Right lobe of liver (tissue), 6 donors: Measurements from ENCODE around the gene DLG5. TPM values are rescaled to one million over a fixed set of nuclear protein-coding genes. Genes with fewer than 3 reads are reported as not detected.
A peak's percentile ranks its signal among the peaks of the same experiment; 100 is the strongest.

Experiments used
- ATAC-seq, 4 donors: fragments of 200-7000 bp; cut with Tn5 transposase; one replicate each; pipeline ENCODE4 v1.9.1; 2020; ENCODE audit warnings: mild to moderate bottlenecking in 4 of 4, moderate library complexity in 4 of 4
- DNase-seq, 3 donors: peaks; one replicate each; pipeline ENCODE4 v3.0.0-alpha.2; 2020
- H3K27ac ChIP-seq, 3 donors: fragments of 200-600 bp; one replicate each; pipeline ENCODE4 v1.8.0; 2022
- H3K27me3 ChIP-seq, 2 donors: fragments of 200-600 bp; one replicate each; pipeline ENCODE4 v1.8.0; 2022
- H3K36me3 ChIP-seq, 4 donors: fragments of 200-600 bp; sonication (generic) in 1 of 4; one replicate each; pipeline versions ENCODE4 v1.5.1 to v1.8.0; 2017 to 2022; ENCODE audit warnings: control low read depth in 1 of 4
- H3K4me1 ChIP-seq, 4 donors: fragments of 200-600 bp; sonication (generic) in 1 of 4; one replicate each; pipeline versions ENCODE4 v1.5.1 to v1.8.0; 2017 to 2022; ENCODE audit warnings: control low read depth in 1 of 4
- H3K4me3 ChIP-seq, 3 donors: fragments of 200-600 bp; one replicate each; pipeline ENCODE4 v1.8.0; 2022
- H3K9me3 ChIP-seq, 4 donors: fragments of 200-600 bp; sonication (generic) in 1 of 4; one replicate each; pipeline versions ENCODE4 v1.5.1 to v1.8.0; 2017 to 2022; ENCODE audit warnings: control low read depth in 1 of 4
- POLR2A ChIP-seq: fragments of 450-650 bp; IDR thresholded peaks from one replicate; pipeline ENCODE4 v1.6.1; 2017; ENCODE audit warnings: antibody characterized with exemption, mild to moderate bottlenecking
- WGBS: methylation state at CpG from one replicate; pipeline ENCODE4 v1.1.6; 2018; ENCODE audit warnings: low coverage, low lambda C conversion rate; ENCODE audit not compliant: insufficient coverage; ENCODE audit errors: missing lambda C conversion rate; 5-methylcytosine and 5-hydroxymethylcytosine counted together
- intact Hi-C, 2 donors: fragments of 100-400 bp; cut with DNase I; formaldehyde crosslinking; loops; one replicate each; pipeline versions ENCODE4 v1.11.2 to v1.14.1; 2022
- total RNA-seq, 6 experiments: library from RNA; depleted of rRNA in 2 of 6; stranded (reverse); fragments of >200 nt in 2 of 6; fragmentation: NEBNext Ultra II Directional in 3 of 6; extraction: Animal tissue kit (Norgen Biotek cat#: 25700) in 3 of 6; gene quantifications; one replicate each; pipeline versions ENCODE4 v1.1.0 to v1.2.4, GENCODE V29; 2016 to 2023
- TF ChIP-seq, protein P1 (sequence below), 4 donors: fragments of 200-600 bp in 3 of 4; fragments of 450-650 bp in 1 of 4; IDR thresholded peaks; one replicate each; pipeline versions ENCODE4 v1.5.1 to v1.8.0; 2016 to 2022; ENCODE audit warnings: antibody characterized with exemption in 4 of 4, mild to moderate bottlenecking in 2 of 4
- donor health status: DM: no; HTN: yes; CAD: no.
- donor health status: DM: no; HTN: no; CAD: no.
- donor health status: DM: no; HTN: no; CAD: no.
- donor health status: DM: no; HTN: yes; CAD: no.
- donor health status: DM: no; HTN: yes; CAD: no.

Gene DLG5
- total RNA-seq, 6 experiments from 2014 or later = 5.6 to 8.8 (median 7.6) TPM

DNA sequence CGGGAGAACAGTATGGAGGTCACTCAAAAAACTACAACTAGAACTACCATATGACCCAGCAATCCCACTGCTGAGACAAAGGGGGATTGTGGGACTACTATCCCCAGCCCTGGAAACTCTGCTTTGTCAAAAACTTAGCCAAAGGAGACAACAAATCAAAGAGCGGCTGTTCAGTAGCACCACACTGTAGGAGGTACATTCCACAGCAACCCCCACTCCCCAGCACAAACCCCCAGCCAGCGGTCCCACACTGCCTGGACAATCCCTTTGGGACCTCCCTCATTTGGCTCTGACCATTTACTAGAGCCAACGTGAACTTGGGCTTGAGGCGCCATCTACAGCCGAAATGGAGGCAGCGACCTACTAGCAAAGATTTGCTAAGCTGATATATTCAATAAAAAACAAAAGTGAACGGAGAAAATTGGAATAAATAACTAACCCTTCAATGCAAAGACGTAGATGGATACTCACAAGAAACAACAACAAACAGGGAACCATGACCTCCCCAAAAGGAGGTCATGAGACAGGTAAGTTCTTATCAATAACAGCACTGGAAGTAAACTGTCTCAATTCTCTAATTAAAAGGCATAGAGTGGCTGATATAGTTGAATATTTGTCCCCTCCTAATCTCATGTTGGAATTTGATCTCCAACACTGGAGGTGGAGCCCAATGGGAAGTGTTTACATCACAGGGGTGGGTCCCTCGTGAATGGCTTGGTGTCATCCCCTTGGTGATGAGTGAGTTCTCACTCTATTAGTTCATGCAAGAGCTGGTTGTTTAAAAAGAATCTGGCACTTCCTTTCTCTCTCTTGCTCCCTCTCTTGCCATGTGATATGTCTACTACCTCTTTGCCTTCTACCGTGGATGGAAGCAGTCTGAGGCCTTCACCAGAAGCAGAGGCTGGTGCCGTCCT lies 170.0 kb downstream of the DLG5 start:
- no peaks in the 10 kb centered on the region for H3K36me3 ChIP-seq
- H3K4me3 ChIP-seq = no peak overlapping the region
- H3K9me3 ChIP-seq = no peaks in the 10 kb centered on the region
- 33% methylated on average over 11 of the region's 12 CpGs for WGBS
- intact Hi-C loops = no loop called here
- no peak overlapping the region for H3K27ac ChIP-seq
- peak in 3 of 4 donors; percentile 37 to 65 (median 45) for ATAC-seq
- no peak for TF ChIP-seq POLR2A
- TF ChIP-seq, protein P1, sequence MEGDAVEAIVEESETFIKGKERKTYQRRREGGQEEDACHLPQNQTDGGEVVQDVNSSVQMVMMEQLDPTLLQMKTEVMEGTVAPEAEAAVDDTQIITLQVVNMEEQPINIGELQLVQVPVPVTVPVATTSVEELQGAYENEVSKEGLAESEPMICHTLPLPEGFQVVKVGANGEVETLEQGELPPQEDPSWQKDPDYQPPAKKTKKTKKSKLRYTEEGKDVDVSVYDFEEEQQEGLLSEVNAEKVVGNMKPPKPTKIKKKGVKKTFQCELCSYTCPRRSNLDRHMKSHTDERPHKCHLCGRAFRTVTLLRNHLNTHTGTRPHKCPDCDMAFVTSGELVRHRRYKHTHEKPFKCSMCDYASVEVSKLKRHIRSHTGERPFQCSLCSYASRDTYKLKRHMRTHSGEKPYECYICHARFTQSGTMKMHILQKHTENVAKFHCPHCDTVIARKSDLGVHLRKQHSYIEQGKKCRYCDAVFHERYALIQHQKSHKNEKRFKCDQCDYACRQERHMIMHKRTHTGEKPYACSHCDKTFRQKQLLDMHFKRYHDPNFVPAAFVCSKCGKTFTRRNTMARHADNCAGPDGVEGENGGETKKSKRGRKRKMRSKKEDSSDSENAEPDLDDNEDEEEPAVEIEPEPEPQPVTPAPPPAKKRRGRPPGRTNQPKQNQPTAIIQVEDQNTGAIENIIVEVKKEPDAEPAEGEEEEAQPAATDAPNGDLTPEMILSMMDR (IDR thresholded peaks at IDR 0.05) = peak; percentile 25 to 54 (median 34)
- H3K27me3 ChIP-seq = no peaks in the 10 kb centered on the region
- no peaks in the 10 kb centered on the region for H3K4me1 ChIP-seq
- DNase-seq = no peak

DNA sequence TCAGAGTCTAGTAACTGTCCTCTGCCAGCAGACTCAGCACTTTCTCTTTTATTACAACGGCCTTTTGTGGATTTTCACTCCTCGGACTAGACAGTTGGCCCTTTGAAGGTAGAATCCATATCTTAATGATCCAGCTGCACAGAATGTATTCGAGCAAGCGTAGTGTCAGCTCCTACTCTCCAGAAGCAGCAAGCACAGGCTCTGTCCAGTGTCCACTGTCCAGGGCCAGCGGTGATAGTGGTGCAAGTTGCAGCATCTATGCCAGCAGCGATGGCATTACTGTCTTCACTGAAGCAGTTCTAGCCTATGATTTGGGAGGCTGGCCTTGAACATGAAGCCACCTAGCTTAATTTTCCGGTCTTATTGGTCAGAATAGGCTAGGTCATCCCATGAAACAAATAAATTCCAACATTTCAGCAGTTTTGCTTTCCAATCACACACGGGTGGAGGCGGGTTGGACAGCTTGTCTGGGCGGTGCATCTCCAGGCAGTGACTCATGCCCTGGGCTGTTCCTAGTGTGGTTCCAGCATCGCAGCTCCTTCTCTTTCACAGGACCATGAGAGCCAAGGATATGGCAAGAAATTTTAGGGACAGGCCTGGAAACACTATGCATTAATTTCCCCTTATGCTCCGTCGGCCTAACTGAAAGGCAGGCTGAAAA lies 180.4 kb downstream of the DLG5 start:
- intact Hi-C loops = no loop called here

GRCh38 chr10:77744245-77744644 lies 182.3 kb downstream of the DLG5 start:
- no peak overlapping the region for H3K27ac ChIP-seq
- no peak for ATAC-seq
- H3K27me3 ChIP-seq = no peaks in the 10 kb centered on the region
- no peaks in the 10 kb centered on the region for H3K4me1 ChIP-seq
- H3K9me3 ChIP-seq = no peaks in the 10 kb centered on the region
- DNase-seq = no peak
- no peak for TF ChIP-seq POLR2A
- TF ChIP-seq, protein P1 (IDR thresholded peaks at IDR 0.05) = no peak
- no peaks in the 10 kb centered on the region for H3K36me3 ChIP-seq
- WGBS = 81% methylated on average over 3 of the region's 4 CpGs
- intact Hi-C loops = no loop called here
- no peak overlapping the region for H3K4me3 ChIP-seq

More for the DNA sequence above, 180.4 kb downstream of the DLG5 start:
- 88% methylated on average over 6 of the region's 13 CpGs for WGBS
- no peaks in the 10 kb centered on the region for H3K36me3 ChIP-seq
- no peak for DNase-seq
- no peaks in the 10 kb centered on the region for H3K9me3 ChIP-seq
- TF ChIP-seq, protein P1 (IDR thresholded peaks at IDR 0.05) = no peak
- TF ChIP-seq POLR2A = no peak
- no peak for ATAC-seq
- no peak overlapping the region for H3K4me3 ChIP-seq
- H3K4me1 ChIP-seq = no peaks in the 10 kb centered on the region
- H3K27me3 ChIP-seq = no peaks in the 10 kb centered on the region
- H3K27ac ChIP-seq = no peak overlapping the region

GRCh38 chr10:77742172-77742571 lies 184.4 kb downstream of the DLG5 start:
- Histone ChIP-seq H3K27ac (no peak overlapping the region), H3K27me3 (no peaks in the 10 kb centered on the region), H3K9me3 (no peaks in the 10 kb centered on the region), H3K4me1 (no peaks in the 10 kb centered on the region), H3K36me3 (no peaks in the 10 kb centered on the region), H3K4me3 (no peak overlapping the region)
- WGBS = 82% methylated on average over 5 of the region's 5 CpGs
- DNase-seq (no peak), ATAC-seq (no peak)
- TF ChIP-seq, protein P1 (IDR thresholded peaks at IDR 0.05) = no peak
- no peak for TF ChIP-seq POLR2A
- intact Hi-C loops = no loop called here
